B cell (primary cell): ENCODE measurements around the gene UBXN7.

Source experiments
- EZH2 ChIP-seq: IDR thresholded peaks from 2 replicates; pipeline ENCODE4 v1.6.1; 2012; ENCODE audit warnings: borderline replicate concordance, low read depth, mild to moderate bottlenecking, moderate library complexity, low read length; ENCODE audit not compliant: insufficient read depth, poor library complexity, severe bottlenecking
- TF ChIP-seq, protein P1 (sequence below): fragments of 200-600 bp; IDR thresholded peaks from one replicate; pipeline ENCODE4 v1.8.0; 2022; ENCODE audit warnings: antibody characterized with exemption, mild to moderate bottlenecking

DNA sequence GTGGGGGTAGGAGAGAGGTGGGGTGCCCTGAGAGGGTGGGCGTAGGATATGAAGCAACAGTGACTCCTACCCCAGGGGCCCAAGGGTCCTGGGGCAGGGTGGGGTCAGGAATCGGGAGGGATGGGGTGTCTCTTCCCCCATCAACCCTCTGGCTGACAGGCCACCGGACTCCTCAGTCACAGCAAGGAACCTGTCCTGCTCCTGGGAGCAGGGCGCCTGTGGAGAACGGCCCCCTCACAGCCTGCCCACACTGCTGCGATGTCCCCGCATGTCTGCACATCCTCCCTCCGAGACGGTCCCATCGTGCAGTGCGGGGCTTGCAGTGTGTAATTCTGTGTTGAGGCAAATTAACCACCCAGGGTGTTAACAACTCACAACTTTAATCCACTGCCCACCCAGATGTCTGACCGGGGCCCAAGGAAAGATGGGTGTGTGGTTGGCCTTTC is 96.7 kb downstream of the UBXN7 start:
- TF ChIP-seq, protein P1, sequence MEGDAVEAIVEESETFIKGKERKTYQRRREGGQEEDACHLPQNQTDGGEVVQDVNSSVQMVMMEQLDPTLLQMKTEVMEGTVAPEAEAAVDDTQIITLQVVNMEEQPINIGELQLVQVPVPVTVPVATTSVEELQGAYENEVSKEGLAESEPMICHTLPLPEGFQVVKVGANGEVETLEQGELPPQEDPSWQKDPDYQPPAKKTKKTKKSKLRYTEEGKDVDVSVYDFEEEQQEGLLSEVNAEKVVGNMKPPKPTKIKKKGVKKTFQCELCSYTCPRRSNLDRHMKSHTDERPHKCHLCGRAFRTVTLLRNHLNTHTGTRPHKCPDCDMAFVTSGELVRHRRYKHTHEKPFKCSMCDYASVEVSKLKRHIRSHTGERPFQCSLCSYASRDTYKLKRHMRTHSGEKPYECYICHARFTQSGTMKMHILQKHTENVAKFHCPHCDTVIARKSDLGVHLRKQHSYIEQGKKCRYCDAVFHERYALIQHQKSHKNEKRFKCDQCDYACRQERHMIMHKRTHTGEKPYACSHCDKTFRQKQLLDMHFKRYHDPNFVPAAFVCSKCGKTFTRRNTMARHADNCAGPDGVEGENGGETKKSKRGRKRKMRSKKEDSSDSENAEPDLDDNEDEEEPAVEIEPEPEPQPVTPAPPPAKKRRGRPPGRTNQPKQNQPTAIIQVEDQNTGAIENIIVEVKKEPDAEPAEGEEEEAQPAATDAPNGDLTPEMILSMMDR: no peak
- TF ChIP-seq EZH2: no peak
